ENCODE data around the gene FOXJ1.

FOXJ1 gene

DNA sequence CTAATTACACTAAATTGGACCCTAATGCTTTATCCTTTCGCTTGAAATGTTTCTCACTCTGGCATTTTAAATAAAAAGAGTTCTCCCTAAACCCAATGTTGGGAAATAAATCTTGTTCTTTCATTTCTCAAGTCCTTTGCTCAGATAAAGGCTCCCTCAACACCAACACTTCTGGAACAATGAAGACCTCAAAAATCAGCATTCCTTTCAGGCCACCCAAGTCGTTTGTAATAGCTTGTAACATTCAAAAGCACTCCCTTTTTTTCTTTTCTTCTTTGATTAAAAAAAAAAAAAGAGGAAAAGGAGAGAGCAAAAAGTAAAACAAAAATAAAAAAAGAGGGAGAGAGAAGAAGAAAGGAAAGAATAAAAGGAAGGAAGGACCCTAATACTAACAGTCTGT lies 23.3 kb upstream of the FOXJ1 start:
- CTCF ChIA-PET, result interaction anchor here (0.7 to 1.8 kb wide), 3 partner anchors 15 to 18 kb away, joined by 3 to 4 read pairs (median 3); no protein-coding TSS in a partner anchor
- POLR2A ChIA-PET, result no interaction called here
- 0 out of 2 replicates have a peak, but pooled peaks have one; percentile 9 for TF ChIP-seq PRDM1 (tag by site-specific recombination; IDR thresholded peaks at IDR 0.05)
- no peak for TF ChIP-seq ZSCAN23 (tag by site-specific recombination; IDR thresholded peaks at IDR 0.05)

DNA sequence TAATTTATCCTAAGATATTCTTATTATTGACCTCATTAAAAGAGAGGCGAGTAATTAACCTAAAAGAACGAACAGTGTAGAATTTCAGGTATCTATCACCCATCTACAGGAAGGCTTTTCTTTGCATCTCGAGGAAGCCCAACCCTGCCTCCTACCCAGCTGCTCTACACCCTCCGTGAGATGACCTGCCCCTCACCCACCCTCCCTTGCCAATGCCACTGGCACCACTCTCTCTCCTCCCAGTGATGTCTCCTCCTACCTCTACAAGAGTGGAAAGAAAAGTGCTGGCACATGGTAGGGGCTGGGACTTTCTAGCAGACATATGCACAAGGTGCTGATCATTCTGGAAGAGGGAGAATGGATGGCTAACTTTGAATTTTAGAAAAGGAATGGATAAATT lies 22.9 kb upstream of the FOXJ1 start:
- Histone ChIP-seq H3K4me3 (ENCODE audit: low read depth, low read length) (no peak overlapping the region), H3K27ac (ENCODE audit: extremely low read depth, low read depth, low read length) (no peak overlapping the region), H3K4me1 (ENCODE audit: control insufficient read depth, insufficient read depth, low read length) (no peaks in the 10 kb centered on the region), H3K9me3 (ENCODE audit: control insufficient read depth, insufficient read depth, low read depth, low read length) (no peaks in the 10 kb centered on the region), H3K36me3 (ENCODE audit: control insufficient read depth in 2 of 2, insufficient read depth in 1 of 2, low read length in 2 of 2) (peaks cover 8 to 40% of the 10 kb centered on the region in 2 experiments)
- POLR2A ChIA-PET, result no interaction called here
- CTCF ChIA-PET, result interaction anchor here (0.7 to 1.8 kb wide), 3 partner anchors 16 to 18 kb away, joined by 3 to 4 read pairs (median 3); no protein-coding TSS in a partner anchor
- TF ChIP-seq ZNF157 (tag by site-specific recombination; IDR thresholded peaks at IDR 0.05) (no peak), ZNF155 (tag by site-specific recombination; IDR thresholded peaks at IDR 0.05) (no peak)

More for the DNA sequence above, 23.3 kb upstream of the FOXJ1 start:
- Histone ChIP-seq H3K4me1 (ENCODE audit: control insufficient read depth, insufficient read depth, low read length) (no peaks in the 10 kb centered on the region), H3K9me3 (ENCODE audit: control insufficient read depth, insufficient read depth, low read depth, low read length) (no peaks in the 10 kb centered on the region), H3K4me3 (ENCODE audit: low read depth, low read length) (no peak overlapping the region), H3K27ac (ENCODE audit: extremely low read depth, low read depth, low read length) (no peak overlapping the region), H3K36me3 (ENCODE audit: control insufficient read depth in 2 of 2, insufficient read depth in 1 of 2, low read length in 2 of 2) (peaks cover 8 to 36% of the 10 kb centered on the region in 2 experiments)

GRCh38 chr17:76161619-76162266 lies 20.7 kb upstream of the FOXJ1 start:
- POLR2A ChIA-PET, result no interaction called here

More at GRCh38 chr17:76161619-76162266, 20.7 kb upstream of the FOXJ1 start:
- no peaks in the 10 kb centered on the region for H3K4me1 ChIP-seq (ENCODE audit: control insufficient read depth, insufficient read depth, low read length)
- peaks cover 8 to 49% of the 10 kb centered on the region in 2 experiments for H3K36me3 ChIP-seq (ENCODE audit: control insufficient read depth in 2 of 2, insufficient read depth in 1 of 2, low read length in 2 of 2)
- TF ChIP-seq BCL11B (tag by site-specific recombination; IDR thresholded peaks at IDR 0.05; ENCODE audit: low read depth) (no peak), ZNF140 (tag by site-specific recombination; IDR thresholded peaks at IDR 0.05) (no peak), ZNF2 (tag by site-specific recombination; IDR thresholded peaks at IDR 0.05) (no peak), ZNF843 (tag by site-specific recombination; IDR thresholded peaks at IDR 0.05) (no peak), ZFP37 (tag by site-specific recombination; IDR thresholded peaks at IDR 0.05) (no peak), ZNF202 (tag by site-specific recombination; IDR thresholded peaks at IDR 0.05; ENCODE audit: borderline replicate concordance) (no peak), ZNF184 (tag by site-specific recombination; IDR thresholded peaks at IDR 0.05) (no peak), ZNF558 (tag by site-specific recombination; IDR thresholded peaks at IDR 0.05) (no peak), ZNF514 (tag by site-specific recombination; IDR thresholded peaks at IDR 0.05) (no peak), ZNF707 (tag by site-specific recombination; IDR thresholded peaks at IDR 0.05) (no peak), RBAK (tag by site-specific recombination; IDR thresholded peaks at IDR 0.05) (no peak), ZNF10 (tag by site-specific recombination; IDR thresholded peaks at IDR 0.05) (no peak), HOXC10 (CRISPR knock-in tag; IDR thresholded peaks at IDR 0.05) (no peak), ZBTB20 (tag by site-specific recombination; IDR thresholded peaks at IDR 0.05) (no peak), CTCF (tag by site-specific recombination; IDR thresholded peaks at IDR 0.05) (no peak)
- TF ChIP-seq, protein P1, sequence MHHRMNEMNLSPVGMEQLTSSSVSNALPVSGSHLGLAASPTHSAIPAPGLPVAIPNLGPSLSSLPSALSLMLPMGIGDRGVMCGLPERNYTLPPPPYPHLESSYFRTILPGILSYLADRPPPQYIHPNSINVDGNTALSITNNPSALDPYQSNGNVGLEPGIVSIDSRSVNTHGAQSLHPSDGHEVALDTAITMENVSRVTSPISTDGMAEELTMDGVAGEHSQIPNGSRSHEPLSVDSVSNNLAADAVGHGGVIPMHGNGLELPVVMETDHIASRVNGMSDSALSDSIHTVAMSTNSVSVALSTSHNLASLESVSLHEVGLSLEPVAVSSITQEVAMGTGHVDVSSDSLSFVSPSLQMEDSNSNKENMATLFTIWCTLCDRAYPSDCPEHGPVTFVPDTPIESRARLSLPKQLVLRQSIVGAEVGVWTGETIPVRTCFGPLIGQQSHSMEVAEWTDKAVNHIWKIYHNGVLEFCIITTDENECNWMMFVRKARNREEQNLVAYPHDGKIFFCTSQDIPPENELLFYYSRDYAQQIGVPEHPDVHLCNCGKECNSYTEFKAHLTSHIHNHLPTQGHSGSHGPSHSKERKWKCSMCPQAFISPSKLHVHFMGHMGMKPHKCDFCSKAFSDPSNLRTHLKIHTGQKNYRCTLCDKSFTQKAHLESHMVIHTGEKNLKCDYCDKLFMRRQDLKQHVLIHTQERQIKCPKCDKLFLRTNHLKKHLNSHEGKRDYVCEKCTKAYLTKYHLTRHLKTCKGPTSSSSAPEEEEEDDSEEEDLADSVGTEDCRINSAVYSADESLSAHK (tag by site-specific recombination; IDR thresholded peaks at IDR 0.05), result no peak
- TF ChIP-seq, protein P2, sequence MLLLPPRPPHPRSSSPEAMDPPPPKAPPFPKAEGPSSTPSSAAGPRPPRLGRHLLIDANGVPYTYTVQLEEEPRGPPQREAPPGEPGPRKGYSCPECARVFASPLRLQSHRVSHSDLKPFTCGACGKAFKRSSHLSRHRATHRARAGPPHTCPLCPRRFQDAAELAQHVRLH (tag by site-specific recombination; IDR thresholded peaks at IDR 0.05), result no peak
- H3K4me3 ChIP-seq (ENCODE audit: low read depth, low read length), result no peak overlapping the region
- H3K9me3 ChIP-seq (ENCODE audit: control insufficient read depth, insufficient read depth, low read depth, low read length), result no peaks in the 10 kb centered on the region
- H3K27ac ChIP-seq (ENCODE audit: extremely low read depth, low read depth, low read length), result no peak overlapping the region
- CTCF ChIA-PET, result interaction anchor here (0.8 to 1.6 kb wide), 3 partner anchors 20 to 85 kb away, joined by 3 to 8 read pairs (median 5); no protein-coding TSS in a partner anchor

Measured in HEK293 (cell line).